AML-193 (cell line): Measurements from ENCODE around the gene PSMD11.
A peak's percentile ranks its signal among the peaks of the same experiment; 100 is the strongest.
"Not testable (repeated sequence)": the region's sequence is repeated elsewhere in the genome, so short reads cannot be mapped to it uniquely, and the experiment has no call there.

ENCODE experiments used
- DNase-seq, 2 experiments: peaks; one replicate each; lab custom pipeline; 2025; lab: John Stamatoyannopoulos, UW

The PSMD11 gene

GRCh38 chr17:32444301-32445073 lies at the start of gene PSMD11:
PSMD11 (plus strand) TSS chr17:32444510; CDS start chr17:32444524, 14 bp downstream.
- peak; percentile 97 to 98 for DNase-seq

DNA sequence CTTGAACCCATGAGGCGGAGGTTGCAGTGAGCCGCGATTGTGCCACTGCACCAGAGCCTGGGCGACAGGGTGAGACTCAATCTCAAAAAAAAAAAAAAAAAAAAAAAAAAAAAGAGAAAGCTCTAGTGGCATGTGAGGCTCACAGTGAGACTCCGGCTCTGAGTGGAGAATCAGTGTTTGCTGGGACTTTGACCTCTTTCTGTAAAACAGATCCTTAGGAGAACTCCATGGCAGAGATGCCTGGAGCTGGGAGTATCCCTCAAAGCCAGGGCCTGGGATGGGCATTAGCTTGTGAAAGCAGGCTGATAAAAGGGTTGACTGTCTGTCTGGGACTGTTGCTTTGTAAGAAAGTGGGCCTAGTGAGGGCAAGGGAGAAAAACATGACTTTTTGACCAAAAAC lies 48.0 kb upstream of the PSMD11 start:
- no peak for DNase-seq

DNA sequence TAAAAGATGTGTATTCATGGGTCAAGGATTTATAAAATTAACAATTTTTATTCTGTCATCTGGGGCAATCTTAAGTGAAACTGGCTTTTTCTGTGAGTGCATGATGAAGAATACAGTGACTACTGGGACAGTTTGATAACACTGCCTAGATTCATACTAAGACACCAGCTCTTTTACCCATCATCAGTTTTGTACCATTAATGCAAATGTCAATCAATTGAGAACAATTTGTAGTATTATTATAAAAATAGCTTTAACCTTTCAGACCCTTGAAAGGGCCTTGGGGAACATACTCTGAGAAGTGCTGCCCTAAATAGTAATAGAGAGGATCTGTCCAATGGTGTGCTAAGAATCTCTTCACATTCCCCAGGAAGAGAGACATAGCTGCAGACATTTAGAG lies 45.4 kb upstream of the PSMD11 start:
- no peak for DNase-seq

DNA sequence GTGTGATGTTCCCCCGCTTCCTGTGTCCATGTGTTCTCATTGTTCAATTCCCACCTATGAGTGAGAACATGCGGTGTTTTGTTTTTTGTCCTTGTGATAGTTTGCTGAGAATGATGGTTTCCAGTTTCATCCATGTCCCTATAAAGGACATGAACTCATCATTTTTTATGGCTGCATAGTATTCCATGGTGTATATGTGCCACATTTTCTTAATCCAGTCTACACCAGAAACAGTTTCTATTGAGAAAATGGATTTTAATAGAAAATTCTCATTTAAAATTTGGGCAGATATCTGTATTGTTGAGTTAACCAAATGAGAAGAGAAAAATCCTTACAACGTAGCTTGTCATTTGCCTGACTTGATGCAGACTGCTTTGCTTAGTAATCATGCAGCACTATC lies 34.2 kb upstream of the PSMD11 start:
- DNase-seq, result not testable (repeated sequence)

- DNase-seq, result no peak
These were observed 17.4 kb upstream of the PSMD11 start for GRCh38 chr17:32426894-32427293.

DNA sequence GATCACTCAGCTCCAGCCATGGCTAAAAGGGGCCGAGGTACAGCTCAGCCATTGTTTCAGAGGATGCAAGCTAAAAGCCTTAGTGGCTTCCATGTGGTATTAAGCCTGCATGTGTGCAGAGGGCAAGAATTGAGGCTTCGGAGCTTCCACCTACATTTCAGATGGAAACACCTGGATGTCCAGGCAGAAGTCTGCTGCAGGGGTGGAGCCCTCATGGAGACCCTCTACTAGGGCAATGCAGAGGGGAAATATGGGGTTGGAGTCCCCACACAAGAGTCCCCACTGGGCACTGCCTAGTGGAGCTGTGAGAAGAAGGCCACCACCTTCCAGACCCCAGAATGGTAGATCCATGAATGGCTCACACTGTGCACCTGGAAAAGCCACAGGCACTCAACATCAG lies 14.7 kb upstream of the PSMD11 start:
- no peak for DNase-seq

DNA sequence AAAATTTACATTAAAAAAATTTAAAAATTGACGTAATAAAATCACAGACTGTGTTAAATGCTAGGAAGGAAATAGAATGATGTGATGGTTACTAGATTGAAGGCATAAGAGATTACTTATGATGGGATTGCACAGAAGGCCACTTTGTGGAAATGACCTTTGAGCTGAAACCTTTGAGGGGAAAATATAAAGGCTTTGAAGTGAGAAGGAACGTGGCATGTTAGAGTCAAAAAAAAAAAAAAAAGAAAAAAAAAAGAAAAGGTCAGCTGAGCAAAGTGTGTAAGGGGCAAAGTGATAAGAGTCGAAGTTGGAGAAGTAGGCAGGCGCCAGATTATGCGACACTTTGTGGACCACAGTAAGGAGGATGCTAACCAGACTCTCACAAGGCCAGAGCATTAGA lies 3.6 kb upstream of the PSMD11 start:
- DNase-seq, result no peak

- no peak for DNase-seq
These were observed 2.4 kb upstream of the PSMD11 start for GRCh38 chr17:32441886-32442285.

- no peak for DNase-seq
These were observed 446 bp upstream of the PSMD11 start for GRCh38 chr17:32443827-32444300.

GRCh38 chr17:32445074-32445415 lies 735 bp downstream of the PSMD11 start:
- peak; percentile 33 to 40 for DNase-seq

DNA sequence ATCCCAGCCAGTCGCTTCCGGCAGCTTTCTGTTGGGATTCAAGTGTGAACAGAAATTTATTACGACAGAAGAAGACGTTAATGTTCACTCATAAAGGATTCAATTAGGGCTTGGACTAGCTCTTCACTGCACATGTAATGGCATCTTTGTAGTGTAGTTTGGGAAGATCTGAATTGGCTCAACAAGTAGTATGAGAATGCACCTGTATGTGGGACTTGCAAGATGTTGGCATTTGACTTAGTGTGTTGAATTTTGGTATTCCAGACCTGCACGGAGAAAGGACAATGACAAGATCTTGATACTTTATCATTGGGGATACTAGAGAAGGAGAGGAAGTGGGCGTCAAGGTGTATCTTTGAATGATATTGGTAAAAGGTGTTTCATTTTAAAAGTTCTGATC lies 1.2 kb downstream of the PSMD11 start:
- DNase-seq, result no peak

GRCh38 chr17:32445971-32446370 lies 1.7 kb downstream of the PSMD11 start:
- no peak for DNase-seq

- no peak for DNase-seq
These were observed 2.6 kb downstream of the PSMD11 start for GRCh38 chr17:32446949-32447348.

DNA sequence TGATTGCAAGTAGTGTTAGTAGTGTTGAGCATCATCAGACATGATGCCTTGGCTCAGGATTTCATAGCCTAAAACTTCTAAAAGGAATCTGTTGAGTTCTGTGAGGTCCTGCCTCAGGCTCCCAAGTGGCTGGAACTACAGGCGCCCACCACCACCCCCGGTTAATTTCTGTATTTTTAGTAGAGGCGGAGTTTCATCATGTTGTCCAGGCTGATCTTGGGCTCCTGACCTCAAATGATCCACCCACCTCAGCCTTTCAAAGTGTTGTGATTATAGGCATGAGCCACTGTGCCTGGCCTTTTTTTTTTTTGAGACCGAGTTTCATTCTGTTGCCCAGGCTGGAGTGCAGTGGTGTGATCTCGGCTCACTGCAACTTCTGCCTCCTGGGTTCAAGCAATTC lies 5.7 kb downstream of the PSMD11 start:
- no peak for DNase-seq

GRCh38 chr17:32450379-32450778 lies 6.1 kb downstream of the PSMD11 start:
- not testable (repeated sequence) for DNase-seq

- DNase-seq, result no peak
These were observed 7.6 kb downstream of the PSMD11 start for GRCh38 chr17:32451879-32452278.

DNA sequence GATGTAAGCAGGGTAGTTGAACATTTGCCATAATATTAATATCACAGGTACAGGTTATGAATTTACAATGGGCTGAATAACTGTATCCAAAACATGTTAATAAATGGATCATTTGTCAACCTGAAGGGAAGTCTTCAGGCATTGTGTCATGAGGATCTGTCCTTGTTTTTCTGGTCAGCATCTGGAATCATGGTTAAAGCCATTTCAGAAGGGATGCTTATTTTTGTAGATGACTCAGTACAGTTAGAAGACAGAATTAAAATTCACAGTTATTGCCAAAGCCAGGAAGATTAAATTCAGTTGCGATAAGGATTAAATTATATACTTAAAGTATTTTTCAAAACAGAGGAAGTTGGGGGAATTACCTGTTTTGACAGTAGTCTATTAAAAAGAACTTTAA lies 8.0 kb downstream of the PSMD11 start:
- DNase-seq, result no peak

- DNase-seq, result no peak
These were observed 9.1 kb downstream of the PSMD11 start for GRCh38 chr17:32453370-32453769.

DNA sequence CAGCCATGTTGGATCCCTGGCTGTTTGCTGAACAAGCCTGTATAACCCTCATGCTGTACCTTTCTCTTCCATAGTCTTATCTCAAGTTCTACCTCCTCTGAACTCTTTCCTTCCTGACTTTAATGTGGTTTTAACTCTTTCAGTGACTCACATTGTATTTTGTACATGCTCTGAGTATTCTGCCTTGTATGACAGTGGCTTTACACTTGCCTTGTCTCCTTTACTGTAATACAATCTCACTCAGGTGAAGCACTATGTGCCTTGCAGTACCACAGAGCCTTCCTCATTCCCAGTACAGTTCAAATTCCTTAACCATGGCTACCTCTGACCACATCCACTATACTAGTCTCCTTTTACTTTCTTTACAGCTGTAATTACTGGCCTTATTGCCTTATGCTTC lies 14.1 kb downstream of the PSMD11 start:
- DNase-seq, result no peak

DNA sequence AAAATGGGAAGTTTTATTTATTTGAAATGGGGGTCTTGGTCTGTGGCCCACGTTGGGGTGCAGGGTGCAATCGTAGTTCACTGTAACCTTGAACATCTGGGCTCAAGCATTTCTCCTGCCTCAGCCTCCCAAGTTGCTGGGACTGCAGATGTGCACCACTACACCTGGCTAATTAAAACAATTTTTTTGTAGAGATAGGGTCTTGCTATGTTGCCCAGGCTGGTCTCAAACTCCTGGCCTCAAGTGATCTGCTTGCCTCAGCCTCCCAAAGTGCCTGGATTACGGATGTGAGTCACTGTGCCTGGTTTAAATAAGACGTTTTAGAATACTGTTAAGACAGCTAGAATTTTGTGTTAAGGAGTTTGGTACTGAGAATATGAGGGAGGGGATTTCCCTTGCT lies 15.7 kb downstream of the PSMD11 start:
- DNase-seq, result no peak

GRCh38 chr17:32461498-32461852 lies 17.2 kb downstream of the PSMD11 start:
- DNase-seq, result no peak

GRCh38 chr17:32461853-32462617 lies 17.7 kb downstream of the PSMD11 start:
- peak; percentile 76 to 78 for DNase-seq

- no peak for DNase-seq
These were observed 19.0 kb downstream of the PSMD11 start for GRCh38 chr17:32463304-32463703.

- no peak for DNase-seq
These were observed 20.1 kb downstream of the PSMD11 start for GRCh38 chr17:32464374-32464773.
